Gastroesophageal sphincter (tissue), 4 donors: ENCODE results near the gene C1QTNF1. TPM values are rescaled to one million over a fixed set of nuclear protein-coding genes. Genes with fewer than 3 reads are reported as not detected.

Experiments used
- ATAC-seq: fragments of 150-250 bp; one replicate; pipeline ENCODE4 v1.9.1; 2016; ENCODE audit warnings: mild to moderate bottlenecking, moderate library complexity
- H3K27ac ChIP-seq, 4 donors: fragments of 200-600 bp; sonication (generic) in 3 of 4; 1 replicate in 3 of 4; 2 replicates in 1 of 4; pipeline ENCODE4 v1.5.1; 2016 to 2019
- H3K27me3 ChIP-seq: fragments of 200-600 bp; sonication (generic); one replicate; pipeline ENCODE4 v1.5.1; 2019
- H3K36me3 ChIP-seq, 2 donors: fragments of 200-600 bp; sonication (generic); one replicate each; pipeline ENCODE4 v1.5.1; 2019; ENCODE audit warnings: control low read depth in 1 of 2
- H3K4me1 ChIP-seq, 3 donors: fragments of 200-600 bp; sonication (generic); 1 replicate in 2 of 3; 2 replicates in 1 of 3; pipeline ENCODE4 v1.5.1; 2016 to 2019; ENCODE audit warnings: control low read depth in 2 of 3
- H3K4me3 ChIP-seq, 2 donors: fragments of 200-600 bp; sonication (generic); one replicate each; pipeline ENCODE4 v1.5.1; 2019; ENCODE audit warnings: mild to moderate bottlenecking in 1 of 2, moderate library complexity in 1 of 2
- H3K9me3 ChIP-seq, 3 donors: fragments of 200-600 bp; sonication (generic); one replicate each; pipeline ENCODE4 v1.5.1; 2017 to 2019; ENCODE audit warnings: control low read depth in 2 of 3
- EP300 ChIP-seq: sonication (generic); formaldehyde crosslinking; IDR thresholded peaks from one replicate; pipeline ENCODE4 v1.6.1; 2017; ENCODE audit warnings: antibody characterized with exemption, mild to moderate bottlenecking
- POLR2A ChIP-seq, 2 donors: fragments of 450-650 bp; IDR thresholded peaks; one replicate each; pipeline ENCODE4 v1.6.1; 2017; ENCODE audit warnings: antibody characterized with exemption in 2 of 2, mild to moderate bottlenecking in 2 of 2, moderate library complexity in 1 of 2
- POLR2AphosphoS5 ChIP-seq: sonication (generic); formaldehyde crosslinking; IDR thresholded peaks from one replicate; pipeline ENCODE4 v1.6.1; 2017; ENCODE audit warnings: antibody characterized with exemption
- WGBS, 2 donors: methylation state at CpG; one replicate each; pipeline ENCODE4 v1.1.5; 2018; ENCODE audit warnings: low coverage in 1 of 2; 5-methylcytosine and 5-hydroxymethylcytosine counted together
- total RNA-seq, 4 donors: library from RNA; depleted of rRNA; stranded (reverse); fragments of >200 nt; gene quantifications; one replicate each; pipeline ENCODE4 v1.1.0, GENCODE V29; 2016
- TF ChIP-seq, protein P1 (sequence below), 4 experiments: fragments of 200-600 bp in 2 of 4; fragments of 450-650 bp in 2 of 4; sonication (generic) in 1 of 4; IDR thresholded peaks; one replicate each; pipeline ENCODE4 v1.5.1; 2017 to 2019; ENCODE audit warnings: antibody characterized with exemption in 4 of 4, mild to moderate bottlenecking in 2 of 4, moderate library complexity in 2 of 4

C1QTNF1 gene
- total RNA-seq, 4 donors from 2014 or later: 50.8 to 76.5 (median 72.3) TPM

DNA sequence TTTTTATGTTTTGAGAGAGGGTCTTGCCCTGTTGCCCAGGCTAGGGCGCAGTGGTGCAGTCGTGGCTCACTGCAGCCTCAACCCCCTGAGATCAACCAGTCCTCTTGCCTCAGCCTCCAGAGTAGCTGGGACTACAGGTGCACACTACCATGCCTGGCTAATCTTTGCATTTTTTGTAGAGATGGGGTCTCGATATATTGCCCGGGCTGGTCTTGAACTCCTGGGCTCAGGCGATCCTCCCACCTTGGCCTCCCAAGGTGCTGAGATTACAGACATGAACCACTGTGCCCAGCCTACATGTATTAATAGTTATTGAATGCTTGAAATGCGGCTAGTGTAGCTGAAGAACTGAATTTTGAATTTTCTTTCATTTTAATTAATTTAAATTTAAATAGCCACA lies 12.2 kb downstream of the C1QTNF1 start:
- WGBS, 2 donors: 88 to 100% methylated on average over 4 of the region's 6 CpGs
- H3K27ac ChIP-seq: peak overlapping the region in 3 of 4 donors; percentile 15 to 46 (median 42)
- TF ChIP-seq, protein P1, sequence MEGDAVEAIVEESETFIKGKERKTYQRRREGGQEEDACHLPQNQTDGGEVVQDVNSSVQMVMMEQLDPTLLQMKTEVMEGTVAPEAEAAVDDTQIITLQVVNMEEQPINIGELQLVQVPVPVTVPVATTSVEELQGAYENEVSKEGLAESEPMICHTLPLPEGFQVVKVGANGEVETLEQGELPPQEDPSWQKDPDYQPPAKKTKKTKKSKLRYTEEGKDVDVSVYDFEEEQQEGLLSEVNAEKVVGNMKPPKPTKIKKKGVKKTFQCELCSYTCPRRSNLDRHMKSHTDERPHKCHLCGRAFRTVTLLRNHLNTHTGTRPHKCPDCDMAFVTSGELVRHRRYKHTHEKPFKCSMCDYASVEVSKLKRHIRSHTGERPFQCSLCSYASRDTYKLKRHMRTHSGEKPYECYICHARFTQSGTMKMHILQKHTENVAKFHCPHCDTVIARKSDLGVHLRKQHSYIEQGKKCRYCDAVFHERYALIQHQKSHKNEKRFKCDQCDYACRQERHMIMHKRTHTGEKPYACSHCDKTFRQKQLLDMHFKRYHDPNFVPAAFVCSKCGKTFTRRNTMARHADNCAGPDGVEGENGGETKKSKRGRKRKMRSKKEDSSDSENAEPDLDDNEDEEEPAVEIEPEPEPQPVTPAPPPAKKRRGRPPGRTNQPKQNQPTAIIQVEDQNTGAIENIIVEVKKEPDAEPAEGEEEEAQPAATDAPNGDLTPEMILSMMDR (IDR thresholded peaks at IDR 0.05): no peak
- TF ChIP-seq EP300 (no peak), POLR2A (IDR thresholded peaks at IDR 0.05) (no peak), POLR2AphosphoS5 (no peak)
- H3K36me3 ChIP-seq: no peaks in the 10 kb centered on the region
- H3K9me3 ChIP-seq: no peaks in the 10 kb centered on the region
- no peak for ATAC-seq
- H3K4me1 ChIP-seq: peaks cover 0 to 69% (median 29%) of the 10 kb centered on the region in 3 donors
- H3K27me3 ChIP-seq: no peaks in the 10 kb centered on the region
- no peak overlapping the region for H3K4me3 ChIP-seq

DNA sequence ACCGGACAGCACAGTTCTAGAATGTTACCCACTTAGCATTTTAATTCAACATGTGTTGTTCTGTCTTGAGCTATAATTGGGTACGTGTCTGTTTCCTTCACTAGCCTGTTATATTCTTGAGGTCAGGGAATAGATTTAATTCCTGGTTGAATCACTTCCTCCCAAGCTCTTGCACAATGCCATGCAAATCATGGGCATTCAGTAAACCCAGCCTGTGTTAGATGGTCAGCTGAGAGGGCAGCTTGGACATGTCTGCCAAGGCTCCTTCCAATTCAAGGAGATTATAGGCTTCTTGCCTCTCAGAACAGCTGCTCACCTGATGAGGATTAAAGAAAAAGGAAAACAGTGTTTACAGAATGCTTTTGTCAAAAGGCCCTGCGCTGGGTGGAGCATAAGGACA lies 12.6 kb downstream of the C1QTNF1 start:
- H3K27ac ChIP-seq: peak overlapping the region in 3 of 4 donors; percentile 15 to 46 (median 42)
- WGBS, 2 donors: 66 to 82% methylated on average over 3 of the region's 3 CpGs
- ATAC-seq: peak; percentile 38

DNA sequence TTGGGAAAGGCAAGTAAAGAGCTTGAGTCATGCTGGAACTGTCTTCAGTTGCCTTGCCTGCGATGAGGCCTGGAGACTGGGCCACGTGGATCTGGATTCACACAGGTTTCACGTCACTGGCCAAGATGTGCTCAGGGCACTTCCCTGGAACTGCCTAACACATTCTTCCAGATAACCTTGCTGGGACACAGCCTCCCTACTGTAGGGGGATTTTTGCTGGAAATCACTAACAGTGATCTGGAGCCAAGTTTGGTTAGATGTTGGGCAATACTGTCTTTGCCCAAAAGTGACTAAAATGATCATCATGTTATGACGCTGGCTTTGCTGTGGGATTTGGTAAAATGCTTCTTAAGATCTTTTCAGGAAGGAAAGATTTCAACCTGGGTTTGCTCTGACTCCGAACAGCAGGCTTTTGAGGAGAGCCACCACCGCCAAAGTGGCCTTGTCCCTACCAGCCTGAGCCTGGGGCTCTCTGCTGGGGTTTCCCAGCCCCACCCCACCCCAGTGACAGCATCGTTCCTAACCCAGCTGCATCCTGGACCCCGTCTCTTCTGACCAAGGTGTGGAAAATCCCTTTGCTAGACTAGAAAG lies 14.7 kb downstream of the C1QTNF1 start:
- 75 to 76% methylated on average over 2 to 4 of the region's 8 CpGs for WGBS, 2 donors
- Histone ChIP-seq H3K27me3 (no peaks in the 10 kb centered on the region), H3K4me1 (peaks cover 0 to 62% (median 22%) of the 10 kb centered on the region in 3 donors), H3K4me3 (no peak overlapping the region), H3K9me3 (no peaks in the 10 kb centered on the region), H3K27ac (peak overlapping the region in 3 of 4 donors; percentile 60 to 68 (median 64)), H3K36me3 (no peaks in the 10 kb centered on the region)
- peak; percentile 85 for ATAC-seq
- TF ChIP-seq POLR2AphosphoS5 (peak; percentile 66), EP300 (no peak)

More for the DNA sequence above, 12.6 kb downstream of the C1QTNF1 start:
- Histone ChIP-seq H3K27me3 (no peaks in the 10 kb centered on the region), H3K4me3 (no peak overlapping the region), H3K9me3 (no peaks in the 10 kb centered on the region), H3K4me1 (peaks cover 0 to 69% (median 29%) of the 10 kb centered on the region in 3 donors), H3K36me3 (no peaks in the 10 kb centered on the region)
- no peak for TF ChIP-seq EP300
- peak; percentile 44 for TF ChIP-seq POLR2AphosphoS5

DNA sequence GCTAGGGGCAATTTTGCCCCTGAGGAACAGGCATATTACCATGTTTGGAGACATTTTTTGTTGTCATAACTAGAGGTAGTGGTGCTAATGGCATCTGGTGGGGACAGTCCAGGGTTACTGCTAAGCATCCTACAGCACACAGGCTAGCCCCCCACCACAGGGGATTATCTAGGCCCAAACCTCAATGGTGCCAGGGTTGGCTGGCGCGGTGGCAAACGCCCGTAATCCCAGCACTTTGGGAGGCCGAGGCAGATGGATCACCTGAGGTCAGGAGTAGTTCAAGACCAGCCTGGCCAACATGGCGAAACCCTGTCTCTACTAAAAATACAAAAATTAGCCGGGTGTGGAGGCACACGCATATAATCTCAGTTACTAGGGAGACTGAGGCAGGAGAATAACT lies 15.2 kb downstream of the C1QTNF1 start:
- TF ChIP-seq POLR2AphosphoS5 (no peak), POLR2A (IDR thresholded peaks at IDR 0.05) (no peak)
- peak overlapping the region in 3 of 4 donors; percentile 60 to 68 (median 64) for H3K27ac ChIP-seq
- no peaks in the 10 kb centered on the region for H3K27me3 ChIP-seq
- H3K4me3 ChIP-seq: no peak overlapping the region
- no peaks in the 10 kb centered on the region for H3K9me3 ChIP-seq
- H3K4me1 ChIP-seq: peaks cover 0 to 57% (median 17%) of the 10 kb centered on the region in 3 donors
- 73 to 87% methylated on average over 3 to 4 of the region's 8 CpGs for WGBS, 2 donors
- H3K36me3 ChIP-seq: peaks cover 0 to 5% of the 10 kb centered on the region in 2 donors
- no peak for ATAC-seq

DNA sequence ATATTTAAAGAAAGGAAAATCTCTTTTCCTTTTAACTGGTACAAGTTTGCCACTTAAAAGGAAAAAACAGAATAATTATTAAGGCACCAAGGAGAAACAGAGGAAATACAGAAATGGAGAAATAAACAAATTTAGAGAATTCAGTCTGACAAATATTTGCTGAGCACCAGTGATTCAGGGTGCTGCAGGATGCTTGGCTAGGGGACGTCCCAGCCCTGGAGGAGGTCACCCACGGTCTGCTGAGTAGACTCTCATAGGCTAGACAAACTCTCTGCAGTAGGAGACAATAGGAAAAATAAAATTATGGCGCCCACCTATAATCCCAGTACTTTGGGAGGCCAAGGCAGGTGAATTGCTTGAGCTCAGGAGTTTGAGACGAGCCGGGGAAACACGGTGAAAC lies 15.9 kb downstream of the C1QTNF1 start:
- Histone ChIP-seq H3K4me3 (no peak overlapping the region), H3K36me3 (peaks cover 0 to 10% of the 10 kb centered on the region in 2 donors), H3K4me1 (peaks cover 0 to 50% (median 10%) of the 10 kb centered on the region in 3 donors), H3K27ac (no peak overlapping the region), H3K9me3 (no peaks in the 10 kb centered on the region), H3K27me3 (no peaks in the 10 kb centered on the region)
- ATAC-seq: no peak
- TF ChIP-seq POLR2A (IDR thresholded peaks at IDR 0.05): no peak
- TF ChIP-seq POLR2AphosphoS5: no peak
- TF ChIP-seq EP300: no peak
- TF ChIP-seq, protein P1 (IDR thresholded peaks at IDR 0.05): no peak
- 94% methylated on average over 2 of the region's 6 CpGs; no CpG with 5 or more reads in 1 of the 2 donors for WGBS, 2 donors

DNA sequence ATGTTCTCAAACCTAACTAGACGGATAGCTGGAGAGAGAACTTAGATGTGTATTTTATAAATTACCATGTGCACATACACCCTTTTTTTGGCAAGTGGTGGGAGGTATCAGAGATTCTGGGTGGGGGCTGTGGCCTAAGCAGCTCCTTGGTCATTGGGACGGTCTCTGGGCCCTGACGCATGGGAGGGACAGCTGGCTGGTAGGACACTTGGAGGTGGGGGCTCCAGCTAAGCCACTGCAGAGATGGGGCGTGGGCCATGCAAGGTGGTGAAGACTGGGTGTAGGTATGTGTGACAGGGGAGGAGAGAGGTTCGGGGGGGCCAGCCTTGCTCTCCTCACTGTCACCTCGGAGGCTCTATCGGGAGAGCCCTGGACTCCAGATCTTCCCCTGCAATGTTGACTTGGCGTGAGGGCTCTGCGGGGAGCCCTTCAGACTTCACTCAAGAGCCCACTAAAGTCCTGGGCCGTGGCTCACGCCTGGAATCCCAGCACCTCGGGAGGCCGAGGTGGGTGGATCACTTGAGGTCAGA lies 17.1 kb downstream of the C1QTNF1 start:
- H3K4me1 ChIP-seq: peaks cover 0 to 47% (median 12%) of the 10 kb centered on the region in 3 donors
- H3K9me3 ChIP-seq: no peaks in the 10 kb centered on the region
- no peak for TF ChIP-seq EP300
- TF ChIP-seq POLR2AphosphoS5: no peak
- peaks cover 0 to 11% of the 10 kb centered on the region in 2 donors for H3K36me3 ChIP-seq
- H3K4me3 ChIP-seq: no peak overlapping the region
- no peak for ATAC-seq
- no peaks in the 10 kb centered on the region for H3K27me3 ChIP-seq
- 50 to 86% methylated on average over 1 to 4 of the region's 13 CpGs for WGBS, 2 donors
- H3K27ac ChIP-seq: no peak overlapping the region
